Body of pancreas (tissue), 4 donors: ENCODE measurements around the gene NDUFAF4. TPM values are rescaled to one million over a fixed set of nuclear protein-coding genes. Genes with fewer than 3 reads are reported as not detected.

Experiments
- ATAC-seq: fragments of 150-250 bp; one replicate; pipeline ENCODE4 v1.9.1; 2016
- DNase-seq, 4 donors: peaks; one replicate each; pipeline ENCODE4 v3.0.0-alpha.2; 2019
- H3K27ac ChIP-seq, 4 donors: fragments of 200-600 bp; sonication (generic); 1 replicate in 3 of 4; 2 replicates in 1 of 4; pipeline versions ENCODE4 v1.5.1 to v1.6.1; 2016 to 2019; ENCODE audit warnings: mild to moderate bottlenecking in 1 of 4, mixed read lengths in 1 of 4, moderate library complexity in 1 of 4
- H3K27me3 ChIP-seq, 2 donors: fragments of 200-600 bp; sonication (generic); one replicate each; pipeline ENCODE4 v1.6.0; 2016; ENCODE audit warnings: mild to moderate bottlenecking in 1 of 2
- H3K36me3 ChIP-seq, 2 donors: fragments of 200-600 bp; sonication (generic); replicated peaks in 1 of 2; 2 replicates each; pipeline ENCODE4 v1.5.1; 2016; ENCODE audit warnings: low read depth in 2 of 2; ENCODE audit not compliant: insufficient read depth in 1 of 2
- H3K4me1 ChIP-seq: fragments of 200-600 bp; sonication (generic); one replicate; pipeline ENCODE4 v1.6.0; 2016
- H3K4me3 ChIP-seq, 2 donors: fragments of 200-600 bp; sonication (generic); 1 replicate in 1 of 2; 2 replicates in 1 of 2; pipeline ENCODE4 v1.5.1; 2016 to 2019
- H3K9me3 ChIP-seq, 3 donors: fragments of 200-600 bp; sonication (generic); 1 replicate in 2 of 3; 2 replicates in 1 of 3; pipeline ENCODE4 v1.5.1; 2016
- POLR2A ChIP-seq, 3 donors: fragments of 450-650 bp; IDR thresholded peaks; one replicate each; pipeline ENCODE4 v1.6.1; 2016; ENCODE audit warnings: antibody characterized with exemption in 3 of 3, mild to moderate bottlenecking in 2 of 3
- WGBS, 2 donors: methylation state at CpG; one replicate each; pipeline ENCODE4 v1.1.5; 2017; 5-methylcytosine and 5-hydroxymethylcytosine counted together
- intact Hi-C: fragments of 100-400 bp; cut with DNase I; formaldehyde crosslinking; loops from one replicate; pipeline ENCODE4 v1.15.1; 2023
- total RNA-seq, 2 donors: library from RNA; depleted of rRNA; stranded (reverse); fragments of >200 nt; gene quantifications; one replicate each; pipeline ENCODE4 v1.1.0, GENCODE V29; 2016
- TF ChIP-seq, protein P1 (sequence below), 7 experiments: fragments of 450-650 bp in 4 of 7; fragments of 200-600 bp in 3 of 7; sonication (generic) in 3 of 7; IDR thresholded peaks; one replicate each; pipeline ENCODE4 v1.5.1; 2016 to 2019; ENCODE audit warnings: antibody characterized with exemption in 7 of 7

Gene NDUFAF4
- 10 to 100 TPM in 1 of 2 donors, 1 to 10 TPM in 1; 6.2 to 42.2 TPM for total RNA-seq

DNA sequence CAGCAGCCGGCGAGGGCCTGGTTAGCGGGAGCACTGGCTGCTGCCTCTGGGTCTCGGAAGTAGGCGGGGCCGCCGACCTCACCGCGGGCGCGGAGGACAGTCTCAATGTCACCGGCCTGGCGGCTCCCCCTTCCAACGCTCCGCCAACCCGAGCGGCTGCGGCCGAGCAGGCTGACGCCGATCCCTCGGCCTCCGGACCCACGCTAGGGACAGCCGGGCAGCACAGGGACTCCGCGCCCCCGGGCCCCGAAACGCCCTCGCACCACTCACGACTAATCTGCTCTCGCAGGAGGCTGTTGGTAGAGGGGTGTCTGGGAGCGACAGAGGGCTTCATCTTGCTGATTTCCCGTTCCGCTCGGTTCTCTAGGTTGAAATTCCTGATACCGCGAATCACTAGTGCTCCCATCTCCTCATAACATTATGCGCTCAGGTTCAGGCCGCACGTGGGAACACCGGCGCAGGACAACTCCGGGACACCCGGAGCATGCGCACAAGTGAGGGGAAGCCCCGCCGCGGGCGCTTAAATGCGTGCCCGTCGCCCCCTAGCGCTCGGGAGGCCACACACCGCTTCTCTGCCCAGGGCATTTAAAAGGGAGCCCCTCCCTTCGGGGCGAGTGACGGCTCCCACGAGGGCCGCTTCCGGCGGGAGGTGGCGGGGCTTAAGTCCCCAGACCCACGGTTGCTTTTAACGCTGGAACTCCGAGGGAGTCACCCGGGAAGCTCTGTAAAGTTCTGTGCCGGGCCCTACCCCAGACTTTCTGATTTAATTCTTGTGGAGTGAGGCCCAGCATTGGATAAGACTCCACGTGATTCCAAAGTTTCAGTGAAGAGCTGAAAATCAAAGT, at the start of gene NDUFAF4:
Gene NDUFAF4 (minus strand): TSS at position 496 of the 845 bp plus-strand sequence. CDS start 90 bp downstream, at position 406.
- peaks cover 0 to 3% of the 10 kb centered on the region in 2 donors for H3K36me3 ChIP-seq
- intact Hi-C loops: no loop called here
- WGBS, 2 donors: 0% methylated on average over 22 to 67 of the region's 71 CpGs
- peak; percentile 96 to 98 (median 97) for DNase-seq
- no peaks in the 10 kb centered on the region for H3K9me3 ChIP-seq
- TF ChIP-seq, protein P1, sequence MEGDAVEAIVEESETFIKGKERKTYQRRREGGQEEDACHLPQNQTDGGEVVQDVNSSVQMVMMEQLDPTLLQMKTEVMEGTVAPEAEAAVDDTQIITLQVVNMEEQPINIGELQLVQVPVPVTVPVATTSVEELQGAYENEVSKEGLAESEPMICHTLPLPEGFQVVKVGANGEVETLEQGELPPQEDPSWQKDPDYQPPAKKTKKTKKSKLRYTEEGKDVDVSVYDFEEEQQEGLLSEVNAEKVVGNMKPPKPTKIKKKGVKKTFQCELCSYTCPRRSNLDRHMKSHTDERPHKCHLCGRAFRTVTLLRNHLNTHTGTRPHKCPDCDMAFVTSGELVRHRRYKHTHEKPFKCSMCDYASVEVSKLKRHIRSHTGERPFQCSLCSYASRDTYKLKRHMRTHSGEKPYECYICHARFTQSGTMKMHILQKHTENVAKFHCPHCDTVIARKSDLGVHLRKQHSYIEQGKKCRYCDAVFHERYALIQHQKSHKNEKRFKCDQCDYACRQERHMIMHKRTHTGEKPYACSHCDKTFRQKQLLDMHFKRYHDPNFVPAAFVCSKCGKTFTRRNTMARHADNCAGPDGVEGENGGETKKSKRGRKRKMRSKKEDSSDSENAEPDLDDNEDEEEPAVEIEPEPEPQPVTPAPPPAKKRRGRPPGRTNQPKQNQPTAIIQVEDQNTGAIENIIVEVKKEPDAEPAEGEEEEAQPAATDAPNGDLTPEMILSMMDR (IDR thresholded peaks at IDR 0.05): peak; percentile 91 to 99 (median 97)
- peak; percentile 22 to 86 (median 76) for TF ChIP-seq POLR2A (IDR thresholded peaks at IDR 0.05)
- peak within 1 kb of the TSS; percentile 67 to 93 for H3K4me3 ChIP-seq
- no peaks in the 10 kb centered on the region for H3K27me3 ChIP-seq
- H3K27ac ChIP-seq: peak within 1 kb of the TSS; percentile 82 to 97 (median 92)
- peaks cover 25% of the 10 kb centered on the region for H3K4me1 ChIP-seq
- peak; percentile 98 for ATAC-seq

GRCh38 chr6:96947055-96947454, 49.4 kb upstream of the NDUFAF4 start:
- H3K36me3 ChIP-seq: no peaks in the 10 kb centered on the region
- TF ChIP-seq, protein P1 (IDR thresholded peaks at IDR 0.05): no peak
- TF ChIP-seq POLR2A (IDR thresholded peaks at IDR 0.05): no peak
- 75 to 81% methylated on average over 3 of the region's 3 CpGs for WGBS, 2 donors
- no peak overlapping the region for H3K27ac ChIP-seq
- DNase-seq: no peak
- H3K27me3 ChIP-seq: no peaks in the 10 kb centered on the region
- no peak overlapping the region for H3K4me3 ChIP-seq
- intact Hi-C loops: no loop called here
- H3K9me3 ChIP-seq: no peaks in the 10 kb centered on the region
- ATAC-seq: no peak
- H3K4me1 ChIP-seq: no peaks in the 10 kb centered on the region

DNA sequence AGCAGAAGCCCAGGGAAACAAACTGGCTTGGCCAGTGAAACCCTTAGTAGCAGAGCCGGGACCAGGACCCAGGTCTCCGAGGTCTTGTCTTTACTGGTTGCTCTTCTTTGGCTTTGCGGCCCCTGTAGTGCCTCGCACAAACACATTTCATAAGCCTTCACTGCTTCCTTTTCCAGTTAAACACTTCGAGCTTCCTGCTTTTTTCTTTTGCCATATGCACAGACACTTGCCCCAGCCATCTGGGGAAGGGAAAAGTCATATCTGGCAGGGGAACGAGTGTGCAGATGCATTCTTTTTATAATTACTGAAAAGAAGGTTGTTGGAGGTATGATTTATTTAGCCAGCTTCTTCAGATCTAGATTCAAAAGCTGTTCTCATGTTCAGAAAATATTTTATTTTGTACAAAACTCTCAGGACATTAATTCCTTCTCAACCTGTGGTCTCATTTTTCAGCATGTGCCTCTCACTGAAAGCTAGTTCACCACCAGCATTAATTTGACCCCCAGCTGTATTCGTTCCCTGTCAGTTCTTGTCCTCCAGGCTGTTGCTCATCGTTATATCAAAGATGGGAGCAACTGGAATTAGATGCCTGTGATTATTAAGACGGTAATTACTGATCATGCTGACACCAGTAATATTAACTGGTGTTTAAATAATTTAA, 46.0 kb upstream of the NDUFAF4 start:
- ATAC-seq (no peak), DNase-seq (no peak)
- TF ChIP-seq POLR2A (IDR thresholded peaks at IDR 0.05): no peak
- TF ChIP-seq, protein P1 (IDR thresholded peaks at IDR 0.05): no peak

GRCh38 chr6:96942676-96943075, 45.0 kb upstream of the NDUFAF4 start:
- Histone ChIP-seq H3K36me3 (no peaks in the 10 kb centered on the region), H3K27me3 (no peaks in the 10 kb centered on the region), H3K9me3 (no peaks in the 10 kb centered on the region), H3K4me3 (no peak overlapping the region), H3K4me1 (no peaks in the 10 kb centered on the region), H3K27ac (no peak overlapping the region)
- WGBS, 2 donors: 59 to 73% methylated on average over 2 of the region's 2 CpGs
- intact Hi-C loops: no loop called here
- ATAC-seq (no peak), DNase-seq (no peak)
- TF ChIP-seq, protein P1 (IDR thresholded peaks at IDR 0.05): no peak
- no peak for TF ChIP-seq POLR2A (IDR thresholded peaks at IDR 0.05)

More for the DNA sequence above, 46.0 kb upstream of the NDUFAF4 start:
- intact Hi-C loops: no loop called here
- no peak overlapping the region for H3K27ac ChIP-seq
- no peak overlapping the region for H3K4me3 ChIP-seq
- no peaks in the 10 kb centered on the region for H3K4me1 ChIP-seq
- 73 to 79% methylated on average over 9 of the region's 9 CpGs for WGBS, 2 donors
- no peaks in the 10 kb centered on the region for H3K9me3 ChIP-seq
- H3K36me3 ChIP-seq: no peaks in the 10 kb centered on the region
- no peaks in the 10 kb centered on the region for H3K27me3 ChIP-seq
